ENCODE results near the gene RTN4RL1. TPM values are rescaled to one million over a fixed set of nuclear protein-coding genes. Genes with fewer than 3 reads are reported as not detected.
"Not testable (repeated sequence)": the region's sequence is repeated elsewhere in the genome, so short reads cannot be mapped to it uniquely, and the experiment has no call there.

RTN4RL1 gene
- total RNA-seq, 1 experiment from 2014 or later: not detected

DNA sequence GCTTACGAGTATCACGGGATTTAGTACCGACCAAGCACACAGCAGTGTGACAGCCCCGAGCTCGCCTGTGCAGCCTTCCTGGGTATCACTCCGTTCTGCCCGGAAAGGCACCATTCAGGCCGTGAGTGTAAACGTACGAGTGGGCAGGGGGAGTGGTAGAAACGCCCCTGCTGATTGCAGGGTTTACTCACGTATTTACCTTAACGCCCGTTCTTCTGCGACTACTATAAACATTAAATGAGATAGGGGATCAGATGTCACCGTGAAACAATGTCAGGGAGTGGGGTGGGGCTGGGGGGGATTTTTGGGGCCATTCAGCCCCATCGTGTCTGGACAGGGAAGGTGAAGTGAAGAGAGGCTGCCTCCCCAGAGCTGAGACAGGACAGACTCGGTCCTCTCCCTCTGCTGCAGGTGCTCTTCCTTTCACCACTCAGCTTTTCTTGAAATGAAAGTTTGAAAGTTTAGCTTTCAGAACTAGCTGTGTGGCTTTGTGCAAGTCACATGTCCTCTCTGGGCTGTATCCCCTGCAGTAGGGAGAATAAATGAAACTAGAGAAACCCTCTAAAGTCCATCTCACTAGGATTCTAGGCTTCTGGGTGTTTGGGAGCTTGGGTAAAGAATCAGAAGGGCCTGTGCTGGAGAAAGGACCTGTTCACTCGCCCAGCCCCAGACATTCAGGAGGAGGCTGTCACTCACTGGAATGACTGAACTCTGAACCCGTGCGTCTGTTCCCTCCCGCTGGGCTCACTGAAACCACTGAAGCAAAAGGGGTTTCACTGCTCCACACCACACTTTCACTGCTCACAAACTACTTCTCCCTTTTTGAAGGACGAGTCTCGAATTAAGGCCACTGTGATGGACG, 128.7 kb downstream of the RTN4RL1 start:
- no peak for DNase-seq (ENCODE audit: low spot score)

GRCh38 chr17:1895479-1895878, 129.7 kb downstream of the RTN4RL1 start:
- DNase-seq (ENCODE audit: low spot score): not testable (repeated sequence)

- DNase-seq (ENCODE audit: low spot score): no peak
Observed at GRCh38 chr17:1894753-1895339, 130.3 kb downstream of the RTN4RL1 start.

- DNase-seq (ENCODE audit: low spot score): no peak
Observed at GRCh38 chr17:1890758-1891450, 134.2 kb downstream of the RTN4RL1 start.

DNA sequence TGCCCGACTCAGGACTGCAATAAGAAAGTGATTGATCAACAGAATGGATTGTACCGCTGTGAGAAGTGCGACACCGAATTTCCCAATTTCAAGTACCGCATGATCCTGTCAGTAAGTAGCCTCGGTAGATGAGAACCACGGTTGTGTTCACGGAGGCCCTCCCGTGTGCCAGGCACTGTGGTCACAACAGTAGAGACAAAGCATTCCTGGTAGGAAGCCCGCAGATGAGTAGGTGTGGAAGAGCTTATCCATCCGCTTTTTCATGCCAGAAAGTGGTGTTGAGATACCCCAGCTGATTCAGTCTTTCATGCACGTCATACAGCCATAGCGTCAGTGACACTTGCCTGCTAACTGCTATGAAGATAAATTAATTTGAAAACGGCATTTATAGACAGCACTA, 136.4 kb downstream of the RTN4RL1 start:
- no peak for DNase-seq (ENCODE audit: low spot score)

Small RNA genes lying within 50 kb of the gene (small RNA-seq; reads per million reads assigned to genes)
- gene AC090617.9 (not detected), gene MIR132 (not detected), gene MIR212 (not detected), gene OVCA2 (not detected)

Other genes starting within 250 kb of the RTN4RL1 start
- 5.9 and 7.5 TPM in 2 replicates for gene SMYD4, start 195.4 kb downstream of the RTN4RL1 start, total RNA-seq (2014; rRNA removed; shearing (Covaris generic))
- 32.4 and 52.5 TPM in 2 replicates for gene RPA1, start 195.3 kb downstream of the RTN4RL1 start, total RNA-seq (2014; rRNA removed; shearing (Covaris generic))
- 31.6 and 38.5 TPM in 2 replicates for gene DPH1, start 4.8 kb upstream of the RTN4RL1 start, total RNA-seq (2014; rRNA removed; shearing (Covaris generic))
- 54.1 and 56.8 TPM in 2 replicates for gene OVCA2, start 16.7 kb upstream of the RTN4RL1 start, total RNA-seq (2014; rRNA removed; shearing (Covaris generic))
- 0.31 and 0.55 TPM in 2 replicates for gene HIC1, start 29.8 kb upstream of the RTN4RL1 start, total RNA-seq (2014; rRNA removed; shearing (Covaris generic))